Progenitor cell of endocrine pancreas (in vitro differentiated cells): Measurements from ENCODE around the gene GCNT4. TPM values are rescaled to one million over a fixed set of nuclear protein-coding genes. Genes with fewer than 3 reads are reported as not detected.

Experiments used
- DNase-seq: peaks from one replicate; pipeline ENCODE4 v3.0.0; 2021; ENCODE audit warnings: low spot score; ENCODE audit not compliant: unreplicated experiment
- H3K27ac Mint-ChIP-seq: 2 replicates; pipeline ENCODE4 v1.8.0; 2021; ENCODE audit warnings: mild to moderate bottlenecking, moderate library complexity, mixed read lengths
- H3K27me3 Mint-ChIP-seq: 2 replicates; pipeline ENCODE4 v1.8.0; 2021; ENCODE audit warnings: mixed read lengths
- H3K36me3 Mint-ChIP-seq: 2 replicates; pipeline ENCODE4 v1.8.0; 2022; ENCODE audit warnings: mixed read lengths; ENCODE audit not compliant: insufficient read depth
- H3K4me1 Mint-ChIP-seq: 2 replicates; pipeline ENCODE4 v1.8.0; 2021; ENCODE audit warnings: low read depth, mixed read lengths
- H3K4me3 Mint-ChIP-seq: 2 replicates; pipeline ENCODE4 v1.8.0; 2021; ENCODE audit warnings: low read depth, mild to moderate bottlenecking, moderate library complexity, mixed read lengths
- H3K9me3 Mint-ChIP-seq: 2 replicates; pipeline ENCODE4 v1.8.0; 2021; ENCODE audit warnings: low read depth, mixed read lengths
- CTCF ChIP-seq: fragments of 200-600 bp; sonication (generic); IDR thresholded peaks from one replicate; pipeline ENCODE4 v1.5.0; 2021; ENCODE audit warnings: antibody characterized with exemption, mild to moderate bottlenecking; ENCODE audit not compliant: unreplicated experiment
- total RNA-seq: library from RNA; stranded (reverse); gene quantifications from 2 replicates; pipeline ENCODE4 v1.2.1, GENCODE V29; 2021

GCNT4 gene
- total RNA-seq, 1 donor from 2014 or later, result 2.5 TPM

GRCh38 chr5:75037106-75037505, 15.3 kb downstream of the GCNT4 start:
- H3K27me3 Mint-ChIP-seq, result no peaks in the 10 kb centered on the region
- peak overlapping the region; percentile 14 for H3K4me3 Mint-ChIP-seq
- no peak for TF ChIP-seq CTCF
- peak overlapping the region; percentile 1 for H3K27ac Mint-ChIP-seq
- no peaks in the 10 kb centered on the region for H3K36me3 Mint-ChIP-seq
- no peak for DNase-seq
- H3K4me1 Mint-ChIP-seq, result peaks cover 10% of the 10 kb centered on the region
- H3K9me3 Mint-ChIP-seq, result no peaks in the 10 kb centered on the region

GRCh38 chr5:75034137-75034739, 18.1 kb downstream of the GCNT4 start:
- no peak for DNase-seq
- no peak for TF ChIP-seq CTCF
- H3K27me3 Mint-ChIP-seq, result no peaks in the 10 kb centered on the region
- H3K27ac Mint-ChIP-seq, result no peak overlapping the region
- no peaks in the 10 kb centered on the region for H3K9me3 Mint-ChIP-seq
- peaks cover 10% of the 10 kb centered on the region for H3K4me1 Mint-ChIP-seq
- no peaks in the 10 kb centered on the region for H3K36me3 Mint-ChIP-seq
- no peak overlapping the region for H3K4me3 Mint-ChIP-seq

GRCh38 chr5:75031366-75031765, 21.0 kb downstream of the GCNT4 start:
- Mint-ChIP-seq H3K36me3 (no peaks in the 10 kb centered on the region), H3K27me3 (no peaks in the 10 kb centered on the region), H3K27ac (no peak overlapping the region), H3K4me1 (peaks cover 3% of the 10 kb centered on the region), H3K4me3 (no peak overlapping the region), H3K9me3 (no peaks in the 10 kb centered on the region)
- no peak for DNase-seq
- no peak for TF ChIP-seq CTCF

- DNase-seq, result no peak
- H3K36me3 Mint-ChIP-seq, result no peaks in the 10 kb centered on the region
- no peak for TF ChIP-seq CTCF
- H3K4me1 Mint-ChIP-seq, result peaks cover 23% of the 10 kb centered on the region
- no peaks in the 10 kb centered on the region for H3K27me3 Mint-ChIP-seq
- H3K9me3 Mint-ChIP-seq, result peaks cover 3% of the 10 kb centered on the region
- H3K27ac Mint-ChIP-seq, result no peak overlapping the region
- no peak overlapping the region for H3K4me3 Mint-ChIP-seq
These were observed 24.3 kb downstream of the GCNT4 start for GRCh38 chr5:75028090-75028489.

- Mint-ChIP-seq H3K4me3 (no peak overlapping the region), H3K27me3 (no peaks in the 10 kb centered on the region), H3K27ac (no peak overlapping the region), H3K9me3 (peaks cover 3% of the 10 kb centered on the region), H3K36me3 (no peaks in the 10 kb centered on the region), H3K4me1 (peaks cover 51% of the 10 kb centered on the region)
- no peak for TF ChIP-seq CTCF
- DNase-seq, result no peak
These were observed 28.8 kb downstream of the GCNT4 start for GRCh38 chr5:75023368-75024159.
